GM23338 (cell line): ENCODE data around the gene FBXW2.

Source experiments
- CREB1 ChIP-seq: fragments of 250-450 bp; sonication (Bioruptor Pico); IDR thresholded peaks from 2 replicates; pipeline ENCODE4 v1.5.0; 2020; ENCODE audit warnings: low read depth, mild to moderate bottlenecking, moderate library complexity
- CTCF ChIP-seq, 2 experiments: fragments of 200-600 bp in 1 of 2; sonication (generic) in 1 of 2; conservative IDR thresholded peaks; 2 replicates each; pipeline versions ENCODE4 v1.5.1 to v1.6.1; 2016 to 2017; ENCODE audit warnings: antibody characterized with exemption in 2 of 2, low read depth in 2 of 2, mild to moderate bottlenecking in 2 of 2, moderate library complexity in 1 of 2
- ETS1 ChIP-seq: IDR thresholded peaks from 2 replicates; pipeline ENCODE4 v1.6.1; 2016; ENCODE audit warnings: antibody characterized with exemption
- EZH2 ChIP-seq: fragments of 200-600 bp; sonication (generic); IDR thresholded peaks from one replicate; pipeline ENCODE4 v1.8.0; 2017; ENCODE audit warnings: antibody characterized with exemption, mild to moderate bottlenecking, low read depth; ENCODE audit not compliant: unreplicated experiment
- EZH2phosphoT487 ChIP-seq: fragments of 200-600 bp; sonication (generic); IDR thresholded peaks from one replicate; pipeline ENCODE4 v1.8.1; 2018; ENCODE audit warnings: antibody characterized with exemption; ENCODE audit not compliant: unreplicated experiment
- JUNB ChIP-seq: IDR thresholded peaks from one replicate; pipeline ENCODE4 v1.6.1; 2016; ENCODE audit warnings: antibody characterized with exemption; ENCODE audit not compliant: unreplicated experiment
- NANOG ChIP-seq: IDR thresholded peaks from 2 replicates; pipeline ENCODE4 v1.6.1; 2016; ENCODE audit warnings: antibody characterized with exemption, borderline replicate concordance
- POLR2AphosphoS5 ChIP-seq: IDR thresholded peaks from 2 replicates; pipeline ENCODE4 v1.6.1; 2016; ENCODE audit warnings: antibody characterized with exemption, low read depth
- REST ChIP-seq: IDR thresholded peaks from one replicate; pipeline ENCODE4 v1.6.1; 2018; ENCODE audit warnings: antibody characterized with exemption; ENCODE audit not compliant: unreplicated experiment
- STAT1 ChIP-seq: IDR thresholded peaks from one replicate; pipeline ENCODE4 v1.6.1; 2016; ENCODE audit warnings: antibody characterized with exemption; ENCODE audit not compliant: unreplicated experiment
- ZNF114 ChIP-seq: fragments of 250-450 bp; sonication (Bioruptor Pico); IDR thresholded peaks from 2 replicates; pipeline ENCODE4 v1.5.0; 2020; ENCODE audit warnings: mild to moderate bottlenecking, moderate library complexity
- ZNF331 ChIP-seq: fragments of 250-450 bp; sonication (Bioruptor Pico); IDR thresholded peaks from 2 replicates; pipeline ENCODE4 v1.5.0; 2020; ENCODE audit warnings: low read depth, mild to moderate bottlenecking, moderate library complexity
- ZNF462 ChIP-seq: fragments of 250-450 bp; sonication (Bioruptor Pico); IDR thresholded peaks from 2 replicates; pipeline ENCODE4 v1.5.0; 2020; ENCODE audit warnings: mild to moderate bottlenecking, moderate library complexity

GRCh38 chr9:120711841-120712538 is 81.2 kb downstream of the FBXW2 start:
- no peak for TF ChIP-seq CTCF (conservative IDR thresholded peaks at IDR 0.05; ENCODE audit: low read depth in 2 of 2)
- TF ChIP-seq EZH2phosphoT487: no peak
- TF ChIP-seq JUNB: no peak
- TF ChIP-seq EZH2: no peak
- no peak for TF ChIP-seq REST
- TF ChIP-seq POLR2AphosphoS5: no peak
- no peak for TF ChIP-seq CREB1 (CRISPR knock-in tag)
- no peak for TF ChIP-seq ETS1
- no peak for TF ChIP-seq ZNF462
- no peak for TF ChIP-seq STAT1
- no peak for TF ChIP-seq ZNF331
- TF ChIP-seq NANOG: no peak
- TF ChIP-seq ZNF114 (CRISPR knock-in tag): no peak
